DOHH2 (cell line): ENCODE measurements around the gene GFY.

Source experiments
- H3F3A ChIP-seq: fragments of 200-600 bp; sonication (generic), shearing (Covaris generic); 2 replicates; pipeline ENCODE4 v1.6.0; 2016; ENCODE audit warnings: antibody characterized with exemption, mild to moderate bottlenecking; ENCODE audit not compliant: control insufficient read depth, insufficient read depth
- H3K27ac ChIP-seq: fragments of 200-600 bp; sonication (generic); 2 replicates; pipeline ENCODE4 v1.5.1; 2014; ENCODE audit warnings: low read depth, mild to moderate bottlenecking, low read length, moderate library complexity
- H3K27me3 ChIP-seq: fragments of 200-600 bp; sonication (generic); 2 replicates; pipeline ENCODE4 v1.6.1; 2014; ENCODE audit warnings: mild to moderate bottlenecking, low read length, mixed read lengths; ENCODE audit not compliant: control insufficient read depth
- H3K36me3 ChIP-seq: fragments of 200-600 bp; sonication (generic); 2 replicates; pipeline ENCODE4 v1.6.1; 2014; ENCODE audit warnings: mild to moderate bottlenecking, low read length, moderate library complexity, mixed read lengths; ENCODE audit not compliant: control insufficient read depth
- H3K4me1 ChIP-seq: fragments of 200-600 bp; sonication (generic); 2 replicates; pipeline ENCODE4 v1.6.1; 2014; ENCODE audit warnings: mild to moderate bottlenecking, low read length, mixed read lengths; ENCODE audit not compliant: control insufficient read depth
- H3K4me2 ChIP-seq: fragments of 200-600 bp; sonication (generic); 2 replicates; pipeline ENCODE4 v1.6.0; 2014; ENCODE audit warnings: mild to moderate bottlenecking, low read length, moderate library complexity
- H3K4me3 ChIP-seq: fragments of 200-600 bp; sonication (generic); 2 replicates; pipeline ENCODE4 v1.5.1; 2014; ENCODE audit warnings: mild to moderate bottlenecking, low read length, mixed read lengths
- H3K79me2 ChIP-seq: fragments of 200-600 bp; sonication (generic); 2 replicates; pipeline ENCODE4 v1.6.1; 2014; ENCODE audit warnings: mild to moderate bottlenecking, low read length, mixed read lengths; ENCODE audit not compliant: control insufficient read depth
- H3K9me2 ChIP-seq: fragments of 200-600 bp; sonication (generic); replicated peaks from 2 replicates; pipeline ENCODE4 v1.6.1; 2014; ENCODE audit warnings: mild to moderate bottlenecking, low read length, mixed read lengths; ENCODE audit not compliant: control insufficient read depth
- H3K9me3 ChIP-seq: fragments of 200-600 bp; sonication (generic); 2 replicates; pipeline ENCODE4 v1.6.1; 2014; ENCODE audit warnings: antibody characterized with exemption, low read length, mixed read lengths; ENCODE audit not compliant: control insufficient read depth, insufficient read depth
- H4K20me1 ChIP-seq: fragments of 200-600 bp; sonication (generic); 2 replicates; pipeline ENCODE4 v1.6.0; 2014; ENCODE audit warnings: low read depth, mild to moderate bottlenecking, antibody characterized with exemption, low read length, moderate library complexity; ENCODE audit not compliant: control insufficient read depth, insufficient read depth
- CTCF ChIP-seq: fragments of 200-600 bp; sonication (generic); IDR thresholded peaks from one replicate; pipeline ENCODE4 v1.5.1; 2014; ENCODE audit warnings: antibody characterized with exemption, mild to moderate bottlenecking, low read depth, low read length; ENCODE audit not compliant: poor library complexity, severe bottlenecking
- EZH2phosphoT487 ChIP-seq: fragments of 200-600 bp; sonication (generic); IDR thresholded peaks from 2 replicates; pipeline ENCODE4 v1.6.1; 2017; ENCODE audit warnings: borderline replicate concordance, mild to moderate bottlenecking, antibody characterized with exemption, low read length, moderate library complexity, mixed read lengths

Gene GFY

GRCh38 chr19:49461656-49462055, 36.5 kb downstream of the GFY start:
- Histone ChIP-seq H3F3A (no peaks in the 10 kb centered on the region), H3K4me3 (no peak overlapping the region), H3K27ac (no peak overlapping the region), H3K4me1 (no peaks in the 10 kb centered on the region), H3K36me3 (peaks cover 47% of the 10 kb centered on the region), H3K79me2 (peaks cover 13% of the 10 kb centered on the region), H3K9me2 (no peaks in the 10 kb centered on the region), H3K27me3 (no peaks in the 10 kb centered on the region), H4K20me1 (no peaks in the 10 kb centered on the region), H3K4me2 (no peak overlapping the region), H3K9me3 (no peaks in the 10 kb centered on the region)
- no peak for TF ChIP-seq EZH2phosphoT487
- no peak for TF ChIP-seq CTCF

- Histone ChIP-seq H3K4me1 (no peaks in the 10 kb centered on the region), H3K4me3 (no peak overlapping the region), H3K9me3 (no peaks in the 10 kb centered on the region), H3F3A (no peaks in the 10 kb centered on the region), H3K27ac (no peak overlapping the region), H4K20me1 (no peaks in the 10 kb centered on the region), H3K36me3 (peaks cover 47% of the 10 kb centered on the region), H3K79me2 (peaks cover 12% of the 10 kb centered on the region), H3K9me2 (no peaks in the 10 kb centered on the region), H3K27me3 (no peaks in the 10 kb centered on the region), H3K4me2 (no peak overlapping the region)
- no peak for TF ChIP-seq CTCF
- TF ChIP-seq EZH2phosphoT487: no peak
These were observed 37.3 kb downstream of the GFY start for GRCh38 chr19:49462492-49462891.

GRCh38 chr19:49463960-49464740, 39.0 kb downstream of the GFY start:
- H3K27me3 ChIP-seq: no peaks in the 10 kb centered on the region
- no peak for TF ChIP-seq EZH2phosphoT487
- TF ChIP-seq CTCF: no peak
- no peaks in the 10 kb centered on the region; the same call in 1 of the 2 replicates for H3K79me2 ChIP-seq
- H3K4me1 ChIP-seq: peaks cover 11% of the 10 kb centered on the region
- no peak overlapping the region for H3K4me2 ChIP-seq
- no peak overlapping the region for H3K27ac ChIP-seq
- H3K4me3 ChIP-seq: no peak overlapping the region
- no peaks in the 10 kb centered on the region for H3K9me3 ChIP-seq
- no peaks in the 10 kb centered on the region for H3F3A ChIP-seq
- peaks cover 44% of the 10 kb centered on the region for H3K36me3 ChIP-seq
- no peaks in the 10 kb centered on the region for H4K20me1 ChIP-seq
- H3K9me2 ChIP-seq: no peaks in the 10 kb centered on the region
